HG02973 (cell line): ENCODE data around the gene DOCK6.

ENCODE experiments used
- ATAC-seq: cut with Tn5 transposase; IDR thresholded peaks from one replicate; pipeline ENCODE4 v1.9.1; 2021; ENCODE audit warnings: moderate library complexity; ENCODE audit not compliant: unreplicated experiment

The DOCK6 gene

DNA sequence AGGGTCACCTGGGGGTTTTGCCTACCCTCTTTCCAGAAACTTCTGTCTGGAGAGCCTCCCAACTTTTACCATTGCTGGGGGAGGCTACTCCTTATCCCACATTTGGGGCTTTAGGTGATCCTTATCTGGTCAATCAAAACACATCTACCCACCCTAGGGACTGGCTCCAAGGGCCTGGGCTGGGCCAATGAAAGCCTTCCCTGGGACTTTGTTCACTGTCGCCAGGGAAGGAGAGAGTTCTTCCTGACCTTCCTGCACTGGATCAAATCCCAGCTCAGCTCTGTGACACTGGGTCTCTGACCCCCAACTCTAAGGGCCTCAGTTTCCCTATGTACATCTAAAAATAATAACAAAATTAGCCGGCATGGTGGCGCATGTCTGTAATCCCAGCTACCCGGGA is 11.1 kb downstream of the DOCK6 start:
- ATAC-seq: no peak

DNA sequence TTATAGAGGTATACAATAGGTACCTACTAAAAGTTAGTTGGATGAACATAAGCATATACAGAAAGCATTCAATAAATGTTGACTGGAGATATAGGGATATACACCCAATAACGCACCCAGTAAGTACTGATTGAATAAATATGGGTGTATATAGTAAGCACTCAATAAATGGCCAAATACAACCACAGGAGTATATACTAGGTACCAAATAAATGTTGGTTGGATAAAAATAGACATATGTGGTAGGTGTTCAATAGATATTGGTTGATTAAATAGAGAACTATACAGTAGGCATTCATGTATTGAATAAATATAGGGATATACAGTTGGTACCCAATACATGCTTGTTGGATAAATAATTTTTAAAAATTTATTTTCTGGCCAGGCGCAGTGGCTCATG is 13.5 kb downstream of the DOCK6 start:
- ATAC-seq: no peak

DNA sequence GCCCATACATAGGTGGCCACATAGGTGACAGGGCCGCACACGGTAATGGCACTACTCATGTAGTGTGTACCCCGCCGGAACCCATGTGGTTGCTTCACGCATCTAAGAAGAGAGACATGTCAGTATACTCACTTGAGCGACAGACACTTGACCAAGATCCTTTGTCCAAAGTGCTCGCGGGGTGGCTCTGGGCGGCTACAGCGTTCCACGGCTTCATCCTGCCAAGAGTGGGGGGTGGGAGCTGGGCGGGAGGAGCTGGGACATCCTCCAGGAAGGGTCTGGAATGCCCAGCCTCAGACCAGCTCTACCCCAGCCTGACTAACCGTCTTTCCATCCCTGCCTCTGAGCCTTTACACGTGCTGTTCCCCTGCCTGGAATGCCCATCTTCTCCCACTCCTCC is 14.4 kb downstream of the DOCK6 start:
- no peak for ATAC-seq

DNA sequence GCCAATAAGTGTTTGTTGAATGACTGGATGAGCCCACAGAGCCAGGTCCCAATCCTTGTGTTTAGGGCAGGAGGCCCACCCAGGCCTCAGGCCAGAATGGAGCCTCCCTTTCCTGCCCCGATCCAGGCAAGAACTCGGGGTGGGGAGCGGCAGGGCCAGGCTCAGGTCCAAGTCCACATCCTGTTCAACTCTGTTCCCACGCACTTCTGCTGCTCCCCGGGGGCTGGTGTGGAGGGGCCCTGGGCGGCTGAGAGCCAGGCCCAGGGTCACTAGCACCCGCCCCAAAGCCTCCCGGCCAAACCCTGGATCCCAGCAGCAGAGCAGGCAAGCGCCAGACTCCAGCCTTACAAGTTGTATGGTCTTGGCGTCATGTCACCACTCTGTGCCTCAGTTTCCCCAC is 14.9 kb downstream of the DOCK6 start:
- ATAC-seq: no peak

DNA sequence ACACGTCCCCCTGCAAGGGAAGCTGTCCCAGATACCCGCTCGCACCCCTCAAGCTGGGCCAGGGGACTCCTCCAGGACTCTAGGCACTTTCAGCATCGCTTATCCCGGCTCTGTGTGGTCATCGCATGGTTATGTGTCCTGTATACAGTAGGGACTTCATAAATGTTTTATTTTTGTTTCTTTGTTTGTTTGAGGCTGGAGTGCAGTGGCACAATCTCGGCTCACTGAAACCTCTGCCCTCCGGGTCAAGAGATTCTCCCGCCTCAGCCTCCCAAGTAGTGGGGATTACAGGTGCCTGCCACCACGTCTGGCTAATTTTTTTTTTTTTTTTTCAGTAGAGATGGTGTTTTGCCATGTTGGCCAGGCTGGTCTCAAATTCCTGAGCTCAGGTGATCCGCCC is 15.4 kb downstream of the DOCK6 start:
- ATAC-seq: no peak

DNA sequence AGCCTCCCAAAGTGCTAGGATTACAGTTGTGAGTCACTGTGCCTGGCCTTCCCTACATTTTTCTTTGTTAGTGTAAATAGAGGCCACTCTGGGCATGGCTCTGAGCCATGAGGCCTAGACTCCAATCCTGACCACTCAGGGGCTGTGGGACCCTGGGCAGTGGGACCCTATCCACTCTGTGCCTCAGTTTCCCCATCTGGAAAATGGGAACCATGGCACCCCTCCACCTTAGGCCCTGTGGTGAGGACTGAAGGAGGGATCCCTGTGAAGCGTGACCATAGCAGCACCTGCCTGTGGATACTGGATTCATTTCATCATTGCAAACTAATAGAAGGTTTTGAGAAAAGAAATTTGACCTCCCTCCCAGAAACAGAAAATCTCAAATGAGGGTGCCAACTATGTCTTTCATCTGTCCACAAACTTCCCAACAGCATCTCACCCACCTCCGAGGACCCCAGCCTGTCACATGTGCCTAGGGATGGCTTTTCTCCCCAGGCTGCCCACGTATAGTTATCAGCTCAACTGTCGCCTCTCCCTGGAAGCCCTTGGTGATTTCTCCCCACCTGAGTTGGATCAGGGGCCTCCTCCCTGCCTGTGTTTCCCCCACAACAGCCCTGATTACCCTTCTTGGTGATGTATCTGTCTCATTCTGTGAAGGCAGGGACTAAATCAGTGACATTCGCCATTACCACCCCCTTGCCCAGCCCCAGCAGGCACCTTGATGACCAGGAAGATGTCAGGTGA is 17.3 kb downstream of the DOCK6 start:
- ATAC-seq: no peak

DNA sequence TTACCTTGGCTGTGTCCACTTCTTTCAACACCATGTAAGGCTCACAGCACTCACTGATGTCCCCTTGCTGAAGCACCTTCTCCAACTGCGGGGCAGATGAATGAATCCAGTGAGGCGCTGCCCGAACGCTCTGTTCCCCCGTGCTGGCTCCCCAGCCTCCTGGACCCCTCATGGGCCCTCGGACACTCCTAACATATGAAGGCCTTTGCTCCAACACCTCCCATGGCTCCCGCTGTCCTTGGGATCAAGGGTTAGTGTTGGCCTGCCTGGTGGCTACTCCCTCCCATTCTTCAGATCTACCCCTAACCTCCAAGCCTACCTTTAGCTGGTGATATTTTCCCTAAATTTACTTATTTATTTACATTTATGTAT is 18.5 kb downstream of the DOCK6 start:
- no peak for ATAC-seq

DNA sequence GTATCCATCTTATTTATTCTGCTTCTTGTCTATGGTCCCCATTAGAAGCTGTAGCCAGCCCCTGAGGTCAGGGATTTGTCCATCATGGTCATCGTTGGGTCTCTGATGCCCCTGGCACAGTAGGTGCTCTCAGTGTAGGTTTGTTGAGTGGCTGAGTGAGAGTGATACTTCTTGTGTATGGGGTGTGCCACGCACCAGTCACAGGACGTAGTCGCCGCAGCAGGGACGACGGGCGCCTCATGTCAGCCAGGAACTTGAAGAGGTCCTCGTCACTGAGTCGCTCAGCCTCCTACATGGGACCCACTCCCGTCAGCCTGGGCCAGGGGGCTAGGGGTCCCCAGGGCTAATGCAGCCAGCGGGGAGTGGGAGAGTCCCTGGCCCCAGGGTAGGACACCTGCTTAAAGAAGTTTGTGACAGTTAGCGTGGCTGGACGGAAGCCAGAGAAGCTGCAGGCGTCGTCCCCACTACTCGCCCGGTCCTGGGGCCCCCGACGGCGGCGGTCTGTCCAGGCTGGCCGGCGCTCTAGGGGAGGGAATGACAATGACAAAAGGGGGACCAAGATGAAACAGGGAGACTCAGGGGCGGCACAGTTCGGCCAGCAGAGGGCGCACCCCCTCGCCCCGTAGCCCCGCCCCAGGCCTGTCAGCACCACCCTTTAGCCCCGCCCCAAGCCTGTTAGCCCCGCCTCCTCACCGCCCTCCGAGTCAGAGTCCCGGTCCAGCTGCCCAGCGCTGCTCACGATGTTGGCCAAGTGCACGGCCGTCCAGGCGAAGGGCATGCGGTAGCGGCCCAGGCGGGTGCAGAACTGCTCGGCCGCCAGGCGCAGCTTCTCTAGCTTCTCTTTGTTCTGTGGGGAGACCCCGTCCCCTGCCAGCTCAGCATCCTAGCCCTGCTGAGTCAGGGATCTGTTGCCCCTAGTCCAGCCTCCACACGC is 19.2 kb downstream of the DOCK6 start:
- no peak for ATAC-seq

DNA sequence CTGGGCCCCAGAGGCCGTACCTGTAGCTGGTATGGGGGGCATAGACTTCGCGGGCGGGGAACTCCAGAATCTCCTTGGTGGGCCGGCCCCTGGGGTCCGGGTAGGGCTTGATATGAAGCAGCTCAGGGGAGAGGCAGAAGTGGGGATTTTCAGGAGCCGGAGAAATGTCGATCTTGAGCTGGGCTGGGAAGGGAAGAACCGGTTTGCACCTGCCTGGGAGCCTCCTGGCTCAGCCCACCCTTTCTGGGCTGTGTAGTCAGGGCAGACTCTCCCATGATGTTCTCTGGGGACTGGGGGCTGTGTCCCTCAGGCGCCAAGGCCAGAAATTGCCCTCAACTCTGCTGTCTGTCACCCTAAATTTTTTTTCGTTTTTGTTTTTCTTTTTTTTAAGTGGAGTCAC is 20.3 kb downstream of the DOCK6 start:
- ATAC-seq: no peak

DNA sequence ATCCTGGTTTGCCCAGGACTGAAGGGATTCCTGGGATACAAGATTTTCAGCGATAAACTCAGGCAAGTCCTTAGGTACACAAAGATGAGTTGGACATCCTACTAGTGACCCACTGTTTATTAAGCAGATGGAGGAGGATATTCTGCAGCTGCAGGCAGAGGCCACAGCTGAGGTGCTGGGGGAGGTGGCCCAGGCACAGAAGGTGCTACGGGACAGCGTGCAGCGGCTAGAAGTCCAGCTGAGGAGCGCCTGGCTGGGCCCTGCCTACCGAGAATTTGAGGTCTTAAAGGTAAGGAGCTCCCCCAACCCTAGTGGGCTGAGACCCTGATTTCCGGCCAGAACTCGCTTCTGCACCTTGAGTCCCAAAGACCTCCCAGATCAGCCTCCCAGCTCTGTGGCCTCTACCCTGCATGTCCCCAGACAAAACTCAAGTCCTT is 22.3 kb downstream of the DOCK6 start:
- no peak for ATAC-seq

DNA sequence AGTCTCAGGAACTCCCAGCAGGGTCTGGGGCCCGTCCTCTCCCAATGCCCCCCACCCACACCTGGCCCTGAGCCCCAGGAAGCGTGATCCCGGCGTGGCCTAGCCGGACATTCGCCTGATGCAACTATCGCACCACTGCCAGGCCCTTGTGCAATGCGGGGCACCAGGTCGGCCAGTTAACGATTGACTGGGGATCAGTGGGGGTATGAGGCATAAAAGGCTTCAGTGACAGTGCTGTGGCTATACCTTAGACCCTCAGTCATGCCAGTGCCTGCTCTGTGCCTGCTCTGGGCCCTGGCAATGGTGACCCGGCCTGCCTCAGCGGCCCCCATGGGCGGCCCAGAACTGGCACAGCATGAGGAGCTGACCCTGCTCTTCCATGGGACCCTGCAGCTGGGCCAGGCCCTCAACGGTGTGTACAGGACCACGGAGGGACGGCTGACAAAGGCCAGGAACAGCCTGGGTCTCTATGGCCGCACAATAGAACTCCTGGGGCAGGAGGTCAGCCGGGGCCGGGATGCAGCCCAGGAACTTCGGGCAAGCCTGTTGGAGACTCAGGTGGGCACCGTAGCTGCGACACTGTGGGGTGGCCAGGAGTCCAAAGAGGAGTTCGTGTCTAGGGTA is 22.8 kb downstream of the DOCK6 start, which contains the start of gene ANGPTL8:
Gene ANGPTL8, plus strand, starts transcription at position 243 of the 624 bp plus-strand sequence. Its CDS starts 19 bp downstream, at position 262.
- ATAC-seq: no peak

DNA sequence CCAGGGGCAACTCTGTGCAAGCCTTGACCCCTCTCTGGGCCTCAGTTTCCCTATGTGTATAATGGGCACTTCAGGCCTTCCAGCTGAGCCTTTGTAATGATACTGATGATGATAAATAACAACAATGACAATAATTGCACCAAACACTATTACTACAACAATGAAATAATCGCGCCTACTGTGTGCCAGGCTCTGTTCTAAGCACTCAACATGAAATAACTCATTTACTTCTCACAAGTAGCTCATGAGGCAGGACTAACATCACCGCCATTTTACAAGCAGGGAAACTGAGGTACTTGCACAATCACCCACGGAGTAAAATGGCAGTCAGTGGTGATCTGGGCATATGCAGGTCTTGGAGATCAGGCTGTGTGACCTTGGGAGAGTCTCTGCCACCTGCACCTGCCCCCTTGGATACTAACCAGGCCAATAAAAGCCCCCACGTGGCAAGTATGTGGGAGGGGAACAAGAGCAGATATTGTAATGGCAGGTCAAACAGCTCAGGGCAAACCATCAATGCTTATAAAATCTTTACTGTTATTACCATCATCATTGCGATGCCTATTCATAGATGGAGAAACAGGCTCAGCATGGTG is 23.4 kb downstream of the DOCK6 start:
- no peak for ATAC-seq

DNA sequence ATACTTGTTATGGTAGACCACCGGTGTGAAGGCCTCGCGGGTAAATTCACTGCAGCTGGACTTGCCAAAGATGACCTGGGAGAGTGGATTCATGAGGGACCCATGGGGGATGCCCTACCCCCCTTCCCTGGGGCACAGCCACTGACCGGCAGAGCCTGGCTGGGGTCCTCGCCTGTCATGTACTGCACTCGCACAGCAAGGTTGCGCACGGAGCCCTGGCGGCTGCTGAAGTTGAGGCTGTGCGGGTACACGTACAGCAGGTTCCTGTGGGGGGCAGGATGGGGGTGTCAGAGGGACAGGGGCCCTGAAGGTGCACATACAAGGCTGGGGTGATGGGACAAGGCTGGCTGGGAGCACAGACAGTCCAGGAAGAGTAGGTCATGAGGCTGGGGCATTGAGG is 24.3 kb downstream of the DOCK6 start:
- no peak for ATAC-seq

DNA sequence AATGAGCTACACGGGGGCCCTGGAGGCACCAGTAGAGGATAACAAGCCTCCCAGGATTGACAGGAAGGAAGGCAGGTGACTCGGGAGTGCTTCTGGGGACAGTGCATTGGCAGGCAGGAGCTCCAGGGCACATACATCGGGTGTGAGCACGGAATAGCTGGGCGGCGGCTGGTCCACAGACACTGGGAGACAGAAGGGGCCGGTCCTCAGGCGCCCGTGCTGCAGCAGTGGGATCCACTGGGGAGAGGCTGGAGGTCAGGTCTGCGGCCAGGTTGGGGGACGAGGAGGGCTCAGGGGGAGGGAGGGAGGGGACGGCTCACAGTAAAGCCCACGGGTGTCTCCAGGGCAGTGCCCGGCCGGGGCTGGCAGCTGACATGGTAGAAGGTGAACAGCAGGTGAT is 25.0 kb downstream of the DOCK6 start:
- no peak for ATAC-seq

DNA sequence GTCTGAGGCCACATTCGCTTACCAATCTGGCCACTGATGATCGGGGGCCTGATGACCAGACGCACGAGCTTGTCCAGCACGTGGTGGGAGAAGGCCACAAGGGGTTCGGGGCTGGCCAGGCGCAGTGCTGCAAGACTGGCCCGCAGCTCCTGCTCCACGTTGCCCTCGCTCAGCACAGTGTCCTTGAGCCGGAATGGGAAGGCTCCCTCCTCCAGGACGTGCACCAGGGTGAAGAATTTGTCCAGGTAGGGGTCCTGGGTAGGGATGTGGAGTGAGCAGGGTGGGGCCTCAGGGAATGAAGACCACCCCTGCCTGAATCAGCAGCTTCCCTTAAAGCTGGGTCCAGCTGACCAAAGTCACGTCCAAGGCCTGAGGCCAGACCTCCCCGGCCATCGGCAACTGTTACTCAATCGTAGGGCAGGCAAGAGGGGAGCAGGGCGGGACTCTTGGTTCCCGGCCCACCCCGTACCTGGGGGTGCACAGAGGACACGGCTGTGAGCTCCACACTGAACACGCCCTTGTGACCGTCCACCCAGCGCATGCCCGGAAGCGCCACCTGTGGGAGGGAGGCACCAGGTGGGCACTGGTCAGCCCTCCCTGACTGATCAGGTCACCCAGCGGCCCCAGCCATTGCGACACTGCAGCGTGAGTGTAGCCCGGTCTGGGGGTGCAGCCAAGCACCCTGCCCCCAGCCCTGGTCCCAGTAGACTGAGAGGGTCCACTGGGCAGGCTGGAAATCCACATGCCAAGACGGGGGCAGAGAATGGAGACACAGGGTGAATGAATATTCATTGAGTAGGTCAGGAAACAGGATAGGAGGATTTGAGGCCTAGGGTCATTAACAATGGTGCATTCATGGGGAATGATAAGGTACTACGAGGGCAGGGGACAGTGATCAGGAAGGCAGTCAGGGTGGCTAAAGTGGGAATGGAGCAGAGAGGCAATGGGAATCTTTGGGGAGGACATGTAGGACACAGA is 25.7 kb downstream of the DOCK6 start:
- no peak for ATAC-seq

DNA sequence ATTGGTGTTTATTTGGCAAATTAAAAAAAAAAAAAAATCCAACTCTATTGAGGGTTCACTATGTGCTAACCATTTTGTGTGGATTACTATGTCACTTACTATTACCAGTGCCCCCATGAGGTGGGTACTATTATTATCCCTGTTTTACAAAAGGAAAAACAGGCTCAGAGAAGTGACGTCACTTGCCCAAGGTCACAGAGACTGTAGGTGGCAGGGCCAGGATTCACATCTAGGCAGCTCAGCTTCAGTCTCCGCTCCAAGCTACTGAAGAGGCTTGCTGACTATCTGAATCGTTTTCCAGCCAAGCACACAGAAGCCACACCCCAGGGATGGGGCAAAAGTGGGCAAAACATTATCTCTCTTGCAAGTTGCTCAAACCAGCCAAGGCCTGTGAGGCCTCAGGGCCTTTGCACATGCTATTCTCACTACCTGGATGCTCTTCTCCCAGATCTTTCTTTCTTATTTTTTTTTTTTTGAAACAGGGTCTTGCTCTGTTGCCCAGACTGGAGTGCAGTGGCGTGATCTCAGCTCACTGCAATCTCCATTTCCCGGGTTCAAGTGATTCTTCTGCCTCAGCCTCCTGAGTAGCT is 27.7 kb downstream of the DOCK6 start:
- no peak for ATAC-seq

DNA sequence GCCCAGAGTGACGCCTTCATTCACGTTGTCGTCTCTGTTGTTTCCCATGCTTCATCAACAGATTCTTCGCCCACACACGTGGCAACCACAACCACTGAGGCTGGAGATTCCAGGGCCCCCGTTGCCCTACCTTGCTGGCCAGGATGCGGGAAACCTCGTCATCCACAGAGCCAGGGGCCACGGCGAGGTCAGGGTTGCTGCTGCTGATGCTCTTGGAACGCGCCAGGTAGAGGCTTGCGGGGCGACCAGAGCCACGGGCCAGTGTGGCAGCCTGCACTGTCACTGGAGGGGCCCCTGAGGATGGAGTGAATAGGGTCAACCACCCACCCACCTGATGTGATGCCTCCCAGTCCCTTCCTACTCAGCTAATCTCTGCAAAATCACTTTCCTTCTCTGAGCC is 29.3 kb downstream of the DOCK6 start:
- ATAC-seq: no peak

DNA sequence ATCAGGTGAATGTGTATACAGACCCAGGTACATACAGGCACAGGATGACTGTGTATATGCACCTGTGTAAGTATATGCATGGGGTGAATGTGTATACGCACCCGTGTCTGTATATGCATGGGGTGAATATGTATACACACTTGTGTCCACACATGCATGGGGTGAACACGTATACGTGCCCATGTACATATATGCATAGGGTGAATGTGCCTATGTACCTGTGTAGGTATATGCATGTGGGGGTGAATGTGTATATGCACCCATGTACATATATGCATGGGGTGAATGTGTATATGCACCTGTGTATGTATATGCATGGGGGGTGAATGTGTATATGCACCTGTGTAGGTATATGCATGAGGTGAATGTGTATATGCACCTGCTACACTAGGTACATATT is 29.8 kb downstream of the DOCK6 start:
- no peak for ATAC-seq

DNA sequence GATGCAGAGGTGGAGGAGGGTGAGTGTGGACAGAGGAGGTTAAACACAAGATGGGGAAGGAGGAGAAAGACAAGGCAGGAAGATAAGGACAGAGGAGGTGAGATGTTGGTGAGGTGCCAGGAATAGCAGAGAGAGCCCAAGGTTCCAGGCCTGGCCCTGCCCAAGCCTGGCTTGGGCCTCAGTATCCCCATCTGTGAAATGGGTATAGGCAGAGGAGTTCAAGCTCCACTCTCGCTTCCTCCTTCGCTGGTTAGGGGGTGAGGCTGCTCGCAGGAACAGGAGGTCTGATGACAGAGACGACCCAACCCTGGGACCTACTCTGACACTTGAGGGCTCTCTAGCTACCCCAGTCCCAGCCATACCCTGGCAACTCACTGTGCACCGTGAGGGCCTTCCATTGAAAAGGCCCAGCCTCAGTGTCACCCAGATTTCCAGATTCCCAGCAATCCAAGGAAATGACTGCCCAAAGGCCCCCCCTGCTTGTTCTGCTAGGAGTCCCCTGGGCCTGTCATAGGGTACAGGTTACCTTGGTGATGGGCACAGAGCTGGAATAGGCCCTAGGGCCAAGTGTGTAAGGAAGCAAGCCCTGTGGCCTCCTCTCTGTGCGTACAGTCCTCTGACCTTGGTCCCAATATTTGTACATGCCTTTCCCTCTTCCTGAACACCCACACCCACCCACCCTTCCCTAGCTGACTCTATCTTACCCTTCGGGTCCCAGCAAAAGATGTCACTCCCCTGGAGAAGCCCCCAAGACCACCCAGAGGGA is 31.5 kb downstream of the DOCK6 start:
- no peak for ATAC-seq
